Activated naive CD4-positive, alpha-beta T cell (primary cell): ENCODE measurements around the gene GPR153.

ENCODE experiments used
- DNase-seq, 4 experiments: peaks; one replicate each; lab custom pipeline; 2025; lab: John Stamatoyannopoulos, UW

Gene GPR153

GRCh38 chr1:6287029-6287428 is 26.1 kb upstream of the GPR153 start:
- no peak for DNase-seq

DNA sequence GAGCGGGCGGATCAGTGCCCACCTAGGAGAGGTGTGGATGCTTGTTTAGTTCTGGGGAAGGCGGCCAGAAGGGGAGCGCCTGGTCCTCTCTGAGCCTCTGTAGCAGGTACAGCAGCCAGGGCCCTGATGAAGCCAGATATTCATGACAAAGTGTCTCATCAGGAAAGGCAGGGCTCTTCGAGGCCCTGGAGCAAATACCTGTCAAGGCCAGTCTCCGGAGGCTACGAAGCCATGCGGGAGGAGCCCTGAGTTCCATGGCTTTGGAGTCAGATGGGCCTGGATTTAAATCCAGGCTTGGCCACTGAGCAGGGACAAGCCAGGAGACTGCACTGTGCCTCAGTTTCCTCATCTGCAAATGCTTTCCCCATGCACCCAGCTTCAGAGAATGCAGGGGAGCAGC is 25.4 kb upstream of the GPR153 start:
- DNase-seq = no peak

GRCh38 chr1:6285336-6285735 is 24.4 kb upstream of the GPR153 start:
- DNase-seq = no peak

DNA sequence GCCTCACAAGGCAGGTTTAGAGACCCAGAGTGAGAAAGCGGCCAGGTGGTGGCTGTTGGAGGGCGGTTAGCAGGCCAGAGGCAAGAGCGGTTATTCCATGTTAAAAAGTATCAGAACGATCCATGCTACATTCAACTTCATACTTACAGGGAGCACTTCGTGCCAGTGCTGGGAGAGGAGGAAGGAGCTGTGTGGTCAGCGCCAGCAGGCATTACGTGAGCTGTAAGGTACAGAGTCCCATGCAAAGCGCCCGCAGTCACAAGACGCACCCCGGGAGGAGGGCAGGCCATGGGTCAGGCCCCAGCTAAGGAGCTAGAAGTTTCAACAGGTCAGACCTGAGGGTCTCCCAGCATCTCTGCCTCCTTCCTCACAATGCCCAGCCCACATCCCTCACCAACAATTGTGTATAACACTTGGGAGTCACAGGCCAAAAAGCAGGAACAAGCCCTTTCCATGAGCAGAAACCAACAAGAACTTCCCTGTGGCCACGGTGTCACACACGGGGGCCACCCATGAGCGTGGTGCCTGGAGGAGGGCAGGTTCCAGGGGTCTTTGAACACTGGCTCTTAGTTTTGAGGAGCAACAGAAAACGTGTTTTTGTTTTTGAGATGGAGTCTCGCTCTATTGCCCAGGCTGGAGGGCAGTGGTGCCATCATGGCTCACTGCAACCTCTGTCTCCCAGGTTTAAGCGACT is 21.8 kb upstream of the GPR153 start:
- DNase-seq = no peak

DNA sequence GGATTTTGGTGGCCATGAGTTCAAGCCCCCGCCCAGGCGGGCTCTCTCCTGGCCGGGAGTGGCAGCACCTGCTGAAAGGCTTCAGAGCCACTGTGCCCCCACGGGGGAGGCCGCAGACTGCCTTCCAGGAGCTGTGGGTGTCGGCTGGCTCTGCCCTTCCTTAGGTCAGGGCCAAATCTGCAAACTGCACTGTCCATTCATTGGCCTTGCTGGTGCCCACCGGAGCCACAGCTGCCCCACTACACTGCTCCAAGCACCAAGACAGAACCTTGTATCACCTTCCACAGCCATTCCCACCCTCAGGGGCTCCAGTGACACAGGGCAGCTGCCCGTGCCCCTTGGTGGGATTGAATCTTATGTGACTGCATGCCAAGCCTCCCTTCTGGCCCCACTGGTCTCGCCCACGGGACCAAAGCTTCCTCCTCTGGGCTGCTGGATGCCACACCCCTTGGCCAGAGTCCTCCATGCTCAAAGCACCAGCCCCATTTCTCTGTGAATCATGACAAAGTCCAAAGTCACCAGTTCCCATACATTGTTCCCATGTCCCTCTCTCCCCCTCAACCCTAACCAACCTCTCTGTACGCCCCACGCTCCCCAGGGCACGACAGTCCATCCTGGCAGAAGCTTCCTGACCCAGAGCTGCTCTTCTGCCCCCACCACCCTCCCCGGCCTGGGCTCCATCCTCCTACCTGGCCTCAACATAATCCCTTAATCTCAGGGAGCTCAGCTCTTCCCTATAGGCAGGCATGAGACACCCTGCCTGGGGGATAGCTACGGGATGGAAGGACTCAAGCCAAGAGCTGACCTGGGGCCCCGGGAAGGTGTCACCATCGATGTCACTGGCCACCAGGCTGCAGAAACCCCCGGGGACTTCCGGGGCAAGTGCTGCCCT is 20.9 kb upstream of the GPR153 start:
- DNase-seq = no peak

GRCh38 chr1:6280761-6281451 is 20.0 kb upstream of the GPR153 start:
- no peak for DNase-seq

DNA sequence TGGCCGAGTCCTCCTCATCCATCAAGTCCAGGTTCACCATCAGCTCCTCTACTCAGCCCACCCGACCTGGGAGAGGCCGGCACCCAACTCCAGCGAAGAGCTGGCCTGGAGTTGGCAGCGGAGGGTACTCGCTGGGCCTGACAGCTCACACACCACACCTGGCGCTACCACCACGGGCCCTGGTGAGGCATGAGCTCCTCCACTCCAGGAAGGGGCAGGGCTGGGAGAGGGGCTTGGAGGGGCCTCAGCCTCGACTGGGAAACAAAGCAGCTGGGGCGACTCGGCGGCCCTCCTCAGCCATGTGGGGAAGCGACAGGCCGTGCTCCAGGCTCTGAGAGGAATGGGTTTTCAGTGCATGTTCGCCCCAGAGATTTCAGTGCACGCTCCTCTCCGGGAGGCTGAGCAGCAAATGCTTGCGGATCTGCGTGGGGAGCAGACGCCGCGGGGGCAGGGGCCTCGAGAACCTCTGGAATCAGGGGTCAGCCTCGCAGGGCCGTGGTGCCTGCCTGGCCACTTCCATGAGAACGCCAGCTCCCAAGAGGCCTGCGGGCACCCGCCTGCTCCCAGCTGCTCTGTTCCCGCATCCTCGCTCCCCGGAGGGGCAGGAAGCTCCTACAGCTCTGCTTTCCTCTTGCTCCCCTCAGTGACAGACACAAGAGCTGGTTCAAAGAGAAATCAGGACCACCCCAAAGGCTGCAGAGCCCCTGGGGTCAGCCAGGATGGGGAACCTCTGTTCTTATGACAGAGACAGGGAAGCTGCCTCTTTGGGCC is 18.9 kb upstream of the GPR153 start:
- no peak for DNase-seq

DNA sequence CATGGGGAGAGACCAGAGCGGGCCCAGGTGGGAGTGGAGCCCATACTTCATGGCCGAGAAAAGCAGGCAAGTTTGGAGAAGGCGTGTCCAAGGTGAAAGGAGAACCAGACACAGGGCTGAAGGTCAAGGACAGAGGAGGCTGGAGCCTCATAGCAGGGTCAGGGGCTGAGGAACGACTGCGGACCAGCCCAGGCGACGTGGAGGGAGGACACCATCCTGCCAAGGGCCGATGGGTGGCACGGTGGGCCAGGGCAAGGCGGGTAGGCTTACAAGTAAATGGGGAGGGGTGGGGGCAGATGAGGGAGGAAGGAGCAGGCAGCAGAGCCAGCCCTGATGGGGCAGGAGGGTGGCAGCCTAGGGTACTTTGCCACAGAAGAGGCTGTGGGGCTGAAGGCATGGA is 18.2 kb upstream of the GPR153 start:
- DNase-seq = no peak

- no peak for DNase-seq
These were observed 17.4 kb upstream of the GPR153 start for GRCh38 chr1:6278263-6278662.

GRCh38 chr1:6276811-6277555 is 16.1 kb upstream of the GPR153 start:
- no peak for DNase-seq

GRCh38 chr1:6275826-6276782 is 15.2 kb upstream of the GPR153 start:
- DNase-seq = no peak

DNA sequence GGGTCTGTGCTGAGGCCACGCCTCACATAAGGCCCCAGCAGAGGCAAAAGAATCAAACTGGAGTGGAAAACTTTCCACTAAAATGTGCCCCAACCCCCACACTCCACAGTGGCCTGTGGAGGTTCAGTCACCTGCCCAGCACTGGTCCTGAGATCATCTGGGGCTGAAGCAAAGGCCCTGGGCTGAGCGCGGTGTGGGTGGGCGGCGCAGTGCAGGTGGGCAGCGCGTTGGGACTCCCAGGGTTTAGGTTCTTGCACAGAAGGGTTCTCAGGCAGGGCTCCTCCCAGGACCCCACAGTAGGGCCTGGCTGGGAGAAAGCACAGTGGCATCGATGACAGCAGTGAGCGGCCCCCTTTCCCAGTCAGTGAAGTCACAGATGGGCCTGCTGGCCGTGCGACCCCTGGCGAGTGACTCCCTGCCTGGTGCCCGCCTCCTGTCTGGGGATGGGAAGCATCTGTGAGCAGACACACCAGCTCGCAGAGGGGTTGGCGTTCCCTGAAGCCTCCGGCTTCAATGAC is 13.8 kb upstream of the GPR153 start:
- DNase-seq = no peak

DNA sequence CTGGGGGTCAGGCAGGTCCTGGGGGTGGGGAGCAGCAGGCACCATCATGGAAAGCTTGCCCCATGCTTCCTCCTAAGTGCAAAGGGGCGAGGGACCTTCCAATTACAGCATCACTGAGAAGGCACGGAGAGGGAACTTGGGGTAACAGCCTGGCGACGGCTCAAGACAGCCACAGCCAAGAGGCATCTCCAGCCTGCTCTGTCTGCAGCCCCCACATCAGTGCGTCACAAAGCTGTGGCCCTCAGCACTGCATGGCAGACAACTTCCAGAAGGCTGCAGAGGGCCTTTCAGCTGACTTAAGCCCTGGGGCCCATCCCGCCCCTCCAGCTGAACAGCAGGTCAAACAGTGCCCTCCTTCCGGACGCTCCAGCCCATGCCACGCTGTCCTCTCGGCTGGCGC is 13.2 kb upstream of the GPR153 start:
- DNase-seq = no peak

DNA sequence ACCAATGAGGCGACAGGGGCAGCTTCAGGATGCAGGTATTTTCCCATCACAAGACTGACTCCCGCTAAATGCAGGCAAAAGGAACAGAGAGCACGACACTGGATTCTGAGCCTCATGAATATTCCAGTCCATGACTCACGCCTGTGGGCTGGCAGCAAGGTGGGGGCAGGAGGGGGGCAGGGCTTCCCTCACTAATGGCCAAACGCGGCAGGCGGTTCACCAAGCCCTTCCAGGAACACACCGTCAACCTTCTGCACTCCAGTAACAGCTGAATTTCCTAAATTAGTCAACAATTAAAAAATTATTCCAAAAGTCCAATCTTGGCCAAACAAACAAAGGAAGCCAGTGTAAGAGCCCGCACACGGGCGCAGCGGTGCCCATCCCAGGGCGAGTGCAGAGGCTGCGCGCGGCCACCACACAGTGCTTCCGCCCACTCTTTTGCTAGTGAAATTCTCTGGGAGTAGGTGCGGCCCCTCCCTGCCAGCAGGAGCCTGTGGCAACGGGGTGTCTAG is 12.5 kb upstream of the GPR153 start:
- DNase-seq = no peak

DNA sequence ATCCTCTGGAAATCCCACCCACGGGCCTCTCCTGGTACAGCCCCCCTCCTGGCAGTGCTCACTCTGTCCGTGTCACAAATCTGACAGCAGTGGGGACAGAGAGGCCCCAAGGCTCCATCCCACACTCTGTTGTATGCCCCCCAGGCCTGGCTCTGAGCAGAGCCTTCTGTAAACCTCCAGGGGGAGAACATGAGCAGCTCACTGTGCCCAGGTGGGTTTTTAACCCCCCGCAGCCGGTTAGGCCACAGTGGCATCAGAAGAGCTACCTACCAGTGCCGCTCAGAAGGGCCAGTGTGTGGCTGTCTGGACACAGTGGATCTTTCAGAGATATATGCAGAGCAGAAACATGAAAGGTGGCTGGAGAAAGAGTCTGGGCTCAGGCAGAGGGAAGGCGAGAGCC is 12.0 kb upstream of the GPR153 start:
- DNase-seq = no peak

GRCh38 chr1:6272452-6272851 is 11.6 kb upstream of the GPR153 start:
- no peak for DNase-seq

DNA sequence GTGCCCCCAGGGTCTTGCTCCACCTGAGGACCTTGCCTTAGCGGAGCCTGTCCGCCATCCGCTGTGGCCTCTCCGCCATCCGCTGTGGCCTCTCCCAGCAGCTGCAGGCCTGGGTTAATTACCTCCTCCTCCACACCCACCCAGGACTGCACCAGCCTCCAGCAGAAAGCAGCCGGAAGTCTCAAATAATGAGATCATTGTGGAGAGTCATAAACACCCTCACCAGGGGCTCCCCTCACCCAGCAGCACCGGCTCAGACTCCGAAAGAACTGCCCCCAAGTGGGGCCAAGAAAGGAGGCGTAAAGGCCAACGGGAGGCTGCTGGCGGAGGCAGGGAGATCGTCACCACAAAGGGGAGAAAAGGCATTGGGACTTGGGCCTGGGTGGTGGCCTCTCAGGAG is 10.7 kb upstream of the GPR153 start:
- no peak for DNase-seq

- no peak for DNase-seq
These were observed 10.1 kb upstream of the GPR153 start for GRCh38 chr1:6271006-6271405.

- no peak for DNase-seq
These were observed 9.5 kb upstream of the GPR153 start for GRCh38 chr1:6270401-6270800.
